ENCODE measurements around the gene CSNK1G2. TPM values are rescaled to one million over a fixed set of nuclear protein-coding genes. Genes with fewer than 3 reads are reported as not detected.

CSNK1G2 gene
- total RNA-seq, 2 donors from 2014 or later: 55.5 to 92.4 TPM

DNA sequence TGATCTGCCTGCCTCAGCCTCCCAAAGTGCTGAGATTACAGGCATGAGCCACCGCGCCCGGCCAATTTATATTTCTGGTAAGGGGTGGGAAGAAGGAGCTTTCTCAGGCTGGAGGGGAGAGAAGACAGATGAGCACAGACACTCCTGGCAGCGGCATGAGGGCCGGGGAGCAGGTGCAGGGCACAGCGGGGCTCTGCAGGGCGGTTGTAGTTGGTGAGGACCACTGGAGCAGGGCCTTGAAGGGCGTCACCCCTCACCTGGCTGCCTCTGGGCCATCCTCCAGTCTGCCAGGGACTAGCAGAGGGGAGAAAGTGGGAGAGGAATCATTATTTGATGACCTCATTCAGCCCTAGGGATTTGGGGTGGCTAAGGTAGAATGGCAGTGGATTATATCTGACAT is 8.6 kb upstream of the CSNK1G2 start:
- Histone ChIP-seq H3K9me3 (no peaks in the 10 kb centered on the region), H3K36me3 (no peaks in the 10 kb centered on the region), H3K4me1 (ENCODE audit: control insufficient read depth in 1 of 2, low read depth in 2 of 2) (peaks cover 6 to 15% of the 10 kb centered on the region in 2 donors), H3K4me3 (no peak overlapping the region), H3K27ac (no peak overlapping the region), H3K27me3 (replicated peaks; ENCODE audit: insufficient read depth) (no peaks in the 10 kb centered on the region)
- DNase-seq (ENCODE audit: low spot score) (no peak), ATAC-seq (ENCODE audit: insufficient number of reproducible peaks, low FRiP score, low read depth) (no peak)
- no peak for TF ChIP-seq CTCF (IDR thresholded peaks at IDR 0.05)

DNA sequence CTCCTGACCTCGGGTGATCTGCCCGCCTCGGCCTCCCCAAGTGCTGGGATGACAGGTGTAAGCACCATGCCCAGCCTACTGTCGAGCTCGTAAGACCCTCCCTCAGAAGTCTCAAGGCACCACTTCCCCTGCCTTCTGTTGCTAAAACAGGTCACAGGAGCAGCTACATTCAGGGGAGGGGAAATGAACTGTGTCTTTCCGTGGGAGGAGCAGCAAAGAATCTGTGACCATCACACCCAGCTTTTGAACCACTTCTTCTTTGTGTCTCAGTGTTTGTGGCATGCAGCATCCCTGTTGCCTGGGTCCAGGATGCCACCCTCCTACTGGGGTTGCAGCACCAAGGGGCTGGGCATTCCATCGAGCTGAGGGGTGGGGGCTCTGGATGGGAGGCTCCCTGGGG is 7.7 kb upstream of the CSNK1G2 start:
- H3K27me3 ChIP-seq (replicated peaks; ENCODE audit: insufficient read depth): no peaks in the 10 kb centered on the region
- ATAC-seq (ENCODE audit: insufficient number of reproducible peaks, low FRiP score, low read depth): no peak

DNA sequence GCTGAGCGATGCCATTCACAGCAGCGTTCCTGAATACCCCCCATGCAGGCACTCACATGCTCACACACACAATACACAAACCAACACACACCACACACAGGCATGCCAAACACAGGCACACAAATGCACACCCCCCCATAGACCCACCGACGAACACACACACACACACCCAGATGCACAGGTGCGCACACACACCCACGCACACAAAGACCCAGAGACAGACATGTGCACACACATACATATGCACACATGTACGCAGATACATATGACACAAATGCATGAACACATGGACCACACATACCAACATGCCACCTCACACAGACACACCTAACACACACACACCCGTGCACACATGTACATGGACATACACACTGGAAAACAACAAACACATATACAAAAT is 7.0 kb upstream of the CSNK1G2 start:
- no peak for TF ChIP-seq CTCF (IDR thresholded peaks at IDR 0.05)
- Histone ChIP-seq H3K27ac (no peak overlapping the region), H3K9me3 (no peaks in the 10 kb centered on the region), H3K36me3 (no peaks in the 10 kb centered on the region), H3K27me3 (replicated peaks; ENCODE audit: insufficient read depth) (no peaks in the 10 kb centered on the region), H3K4me1 (ENCODE audit: control insufficient read depth in 1 of 2, low read depth in 2 of 2) (peaks cover 6 to 15% of the 10 kb centered on the region in 2 donors), H3K4me3 (no peak overlapping the region)
- DNase-seq (ENCODE audit: low spot score) (no peak), ATAC-seq (ENCODE audit: insufficient number of reproducible peaks, low FRiP score, low read depth) (no peak)

More for the DNA sequence above, 7.7 kb upstream of the CSNK1G2 start:
- Histone ChIP-seq H3K9me3 (no peaks in the 10 kb centered on the region), H3K27ac (no peak overlapping the region), H3K4me1 (ENCODE audit: control insufficient read depth in 1 of 2, low read depth in 2 of 2) (peaks cover 6 to 15% of the 10 kb centered on the region in 2 donors), H3K4me3 (no peak overlapping the region), H3K36me3 (no peaks in the 10 kb centered on the region)
- DNase-seq (ENCODE audit: low spot score): no peak
- TF ChIP-seq CTCF (IDR thresholded peaks at IDR 0.05): no peak

DNA sequence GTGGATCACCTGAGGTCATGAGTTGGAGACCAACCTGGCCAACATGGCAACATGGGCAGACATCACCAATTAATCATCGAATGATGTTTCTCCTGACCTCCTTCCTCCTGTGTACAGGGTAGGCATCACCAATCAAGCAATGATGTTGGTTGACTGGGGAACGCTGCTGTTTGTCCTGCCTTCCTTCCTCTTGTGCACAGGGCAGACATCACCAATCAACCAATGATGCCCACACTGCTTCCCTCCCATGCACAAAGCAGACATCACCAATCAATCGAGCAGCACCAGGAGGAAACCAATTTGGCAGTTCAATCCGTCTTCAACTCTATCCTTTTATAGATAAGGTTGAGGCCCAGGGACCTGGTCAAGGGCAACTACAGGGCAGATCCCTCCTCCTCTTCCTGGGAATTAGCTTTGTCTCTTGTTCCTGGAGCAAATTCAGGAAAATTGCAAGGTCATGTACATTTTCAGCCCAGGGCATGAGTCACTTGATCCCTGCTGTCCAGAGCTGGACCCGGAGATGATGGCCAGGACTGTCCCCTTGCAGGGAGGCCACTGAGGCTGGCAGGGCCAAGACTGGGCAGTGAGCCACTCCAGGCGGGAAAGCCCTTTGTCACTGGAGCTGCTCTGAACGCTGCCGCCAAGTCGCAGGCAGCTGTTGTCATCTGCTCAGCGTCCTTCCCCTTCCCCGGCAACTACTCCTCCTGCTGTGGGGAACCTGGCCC is 5.3 kb upstream of the CSNK1G2 start:
- ATAC-seq (ENCODE audit: insufficient number of reproducible peaks, low FRiP score, low read depth) (no peak), DNase-seq (ENCODE audit: low spot score) (no peak)
- no peak overlapping the region for H3K27ac ChIP-seq

DNA sequence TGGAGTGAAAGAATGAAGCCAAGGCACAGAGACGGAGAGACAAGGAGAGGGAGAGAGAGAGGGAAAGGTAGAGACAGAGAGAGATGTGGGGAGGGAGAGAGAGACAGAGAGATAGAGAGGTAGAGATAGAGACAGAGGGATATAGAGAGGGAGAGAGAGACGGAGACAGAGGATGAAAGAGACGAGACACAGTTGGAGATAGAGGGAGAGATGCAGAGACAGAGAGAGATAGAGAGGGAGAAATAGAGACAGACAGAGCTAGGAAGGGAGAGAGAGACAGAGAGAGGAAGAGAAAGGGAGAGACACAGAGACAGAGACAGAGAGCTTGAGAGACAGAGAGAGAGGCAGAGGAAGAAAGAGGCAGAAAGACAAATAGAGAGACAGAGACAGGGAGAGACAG is 4.5 kb upstream of the CSNK1G2 start:
- no peak for ATAC-seq (ENCODE audit: insufficient number of reproducible peaks, low FRiP score, low read depth)
- no peaks in the 10 kb centered on the region for H3K9me3 ChIP-seq
- TF ChIP-seq CTCF (IDR thresholded peaks at IDR 0.05): no peak
- DNase-seq (ENCODE audit: low spot score): no peak
- H3K36me3 ChIP-seq: no peaks in the 10 kb centered on the region
- no peaks in the 10 kb centered on the region for H3K27me3 ChIP-seq (replicated peaks; ENCODE audit: insufficient read depth)
- no peak overlapping the region for H3K27ac ChIP-seq
- H3K4me3 ChIP-seq: no peak overlapping the region
- H3K4me1 ChIP-seq (ENCODE audit: control insufficient read depth in 1 of 2, low read depth in 2 of 2): peaks cover 3 to 16% of the 10 kb centered on the region in 2 donors

More for the DNA sequence above, 5.3 kb upstream of the CSNK1G2 start:
- no peaks in the 10 kb centered on the region for H3K9me3 ChIP-seq
- H3K4me3 ChIP-seq: no peak overlapping the region
- no peaks in the 10 kb centered on the region for H3K36me3 ChIP-seq
- H3K27me3 ChIP-seq (replicated peaks; ENCODE audit: insufficient read depth): no peaks in the 10 kb centered on the region
- no peak for TF ChIP-seq CTCF (IDR thresholded peaks at IDR 0.05)
- peaks cover 3 to 16% of the 10 kb centered on the region in 2 donors for H3K4me1 ChIP-seq (ENCODE audit: control insufficient read depth in 1 of 2, low read depth in 2 of 2)
